HG03460 (cell line): ENCODE measurements around the gene PPDPF.
"Not testable (repeated sequence)": the region's sequence is repeated elsewhere in the genome, so short reads cannot be mapped to it uniquely, and the experiment has no call there.

Experiments used
- ATAC-seq: cut with Tn5 transposase; IDR thresholded peaks from one replicate; pipeline ENCODE4 v1.9.1; 2021; ENCODE audit not compliant: unreplicated experiment

Gene PPDPF

DNA sequence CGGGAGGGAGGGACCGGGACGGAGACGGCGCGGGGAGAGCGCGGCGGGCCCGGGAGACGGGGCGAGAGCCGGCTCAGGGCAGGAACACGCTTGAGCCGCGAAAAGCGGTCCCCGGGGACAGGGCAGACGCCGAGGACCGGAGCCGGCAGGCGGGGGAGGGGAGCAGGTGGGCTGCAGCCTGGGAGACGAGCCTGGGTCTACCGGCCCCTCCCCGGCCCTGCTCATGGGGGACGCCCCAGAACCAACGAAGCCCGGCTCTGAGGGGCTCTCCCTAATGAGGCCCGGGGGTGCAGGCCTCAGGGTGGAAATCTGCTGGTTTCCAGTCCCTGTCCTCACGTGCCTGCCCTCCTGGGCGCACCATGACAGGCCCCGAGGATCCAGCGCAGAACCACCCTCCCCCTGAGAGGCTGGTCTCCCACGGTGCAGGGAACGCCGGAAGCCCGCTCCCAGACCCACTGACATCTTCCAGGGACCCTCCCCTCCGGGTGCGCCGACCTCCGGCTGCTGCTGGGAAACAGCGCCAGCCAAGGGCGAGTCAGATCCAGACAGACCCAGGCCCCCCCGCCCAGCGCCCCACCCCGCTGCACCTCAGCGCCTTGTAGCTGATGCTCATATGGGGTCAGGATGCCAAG is 21.1 kb upstream of the PPDPF start:
- no peak for ATAC-seq

DNA sequence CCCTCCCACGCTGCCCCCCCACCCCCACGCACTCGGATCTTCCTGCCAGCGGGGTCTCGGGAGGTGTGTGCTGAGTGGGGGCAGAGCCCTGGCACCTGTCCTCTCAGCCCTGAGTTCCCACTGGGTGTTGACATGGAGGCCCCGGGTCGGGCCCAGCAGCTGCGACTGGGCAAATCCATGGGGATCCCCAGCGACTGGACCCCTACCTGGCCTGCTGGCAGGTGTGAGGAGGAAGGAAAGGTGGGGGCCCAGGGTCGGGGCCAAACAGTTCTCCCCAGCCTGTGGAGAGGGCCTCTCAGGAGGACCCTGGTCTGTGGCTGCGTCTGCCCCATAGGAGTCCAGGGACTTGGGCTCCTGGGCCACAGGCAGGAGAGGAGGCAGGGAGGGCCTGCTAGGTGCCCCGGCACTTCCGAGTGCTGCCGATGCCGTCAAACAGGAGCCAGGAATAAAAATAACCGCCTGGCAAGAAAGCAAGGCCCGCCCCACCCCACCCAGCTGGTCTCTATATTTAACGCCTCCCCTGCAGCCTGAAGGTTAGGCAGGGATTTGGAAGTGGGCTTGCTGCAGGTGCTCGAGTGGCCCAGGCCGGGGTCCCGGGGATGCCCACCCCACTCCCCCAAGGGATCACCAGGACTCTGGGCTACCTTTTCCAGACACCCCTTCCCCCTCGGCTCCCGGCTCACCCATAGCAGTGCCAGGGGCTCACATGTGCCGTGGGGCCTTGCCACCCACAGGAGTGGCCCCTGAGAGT is 20.2 kb upstream of the PPDPF start:
- no peak for ATAC-seq

DNA sequence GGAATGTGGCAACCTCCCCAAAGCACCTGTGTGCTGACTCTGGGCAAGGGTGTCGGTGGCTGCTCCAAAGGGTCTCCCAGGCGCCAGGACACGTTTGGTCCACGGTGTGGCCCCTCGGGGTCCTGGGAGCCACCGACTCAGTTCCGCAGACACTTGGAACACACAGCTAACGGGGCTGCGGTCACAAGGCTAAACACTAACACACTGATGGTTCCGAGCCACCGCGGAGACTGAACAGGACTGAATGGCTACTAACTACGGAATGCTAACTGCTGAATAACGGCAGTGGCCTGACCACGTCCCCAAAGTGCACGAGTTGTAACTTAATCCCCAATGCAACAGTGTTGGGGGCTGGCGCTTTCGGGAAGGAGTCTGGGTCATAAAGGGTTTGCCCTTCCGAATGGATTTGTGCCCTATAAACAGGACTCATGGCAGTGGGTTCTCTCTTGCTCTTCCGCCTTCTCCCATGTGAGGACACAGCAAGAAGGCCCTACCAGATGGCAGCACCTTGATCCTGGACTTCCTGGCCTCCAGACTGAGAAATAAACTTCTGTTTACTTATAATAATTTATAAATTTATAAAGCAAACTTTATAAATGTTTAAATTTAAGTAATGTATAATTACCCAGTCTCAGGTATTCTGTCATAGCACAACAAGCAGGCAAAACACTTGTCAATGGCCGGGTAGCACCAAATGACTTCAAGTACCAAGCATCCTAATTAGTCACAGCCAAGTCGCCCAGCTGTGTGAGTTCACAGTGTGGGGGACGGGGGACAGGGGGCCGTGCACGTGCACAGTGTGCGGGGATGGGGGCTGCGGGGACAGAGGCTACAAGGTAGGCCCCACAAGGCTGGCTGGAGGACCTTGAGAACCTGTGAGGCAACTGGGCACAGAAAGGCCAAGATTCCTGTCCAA is 19.4 kb upstream of the PPDPF start:
- ATAC-seq: no peak

DNA sequence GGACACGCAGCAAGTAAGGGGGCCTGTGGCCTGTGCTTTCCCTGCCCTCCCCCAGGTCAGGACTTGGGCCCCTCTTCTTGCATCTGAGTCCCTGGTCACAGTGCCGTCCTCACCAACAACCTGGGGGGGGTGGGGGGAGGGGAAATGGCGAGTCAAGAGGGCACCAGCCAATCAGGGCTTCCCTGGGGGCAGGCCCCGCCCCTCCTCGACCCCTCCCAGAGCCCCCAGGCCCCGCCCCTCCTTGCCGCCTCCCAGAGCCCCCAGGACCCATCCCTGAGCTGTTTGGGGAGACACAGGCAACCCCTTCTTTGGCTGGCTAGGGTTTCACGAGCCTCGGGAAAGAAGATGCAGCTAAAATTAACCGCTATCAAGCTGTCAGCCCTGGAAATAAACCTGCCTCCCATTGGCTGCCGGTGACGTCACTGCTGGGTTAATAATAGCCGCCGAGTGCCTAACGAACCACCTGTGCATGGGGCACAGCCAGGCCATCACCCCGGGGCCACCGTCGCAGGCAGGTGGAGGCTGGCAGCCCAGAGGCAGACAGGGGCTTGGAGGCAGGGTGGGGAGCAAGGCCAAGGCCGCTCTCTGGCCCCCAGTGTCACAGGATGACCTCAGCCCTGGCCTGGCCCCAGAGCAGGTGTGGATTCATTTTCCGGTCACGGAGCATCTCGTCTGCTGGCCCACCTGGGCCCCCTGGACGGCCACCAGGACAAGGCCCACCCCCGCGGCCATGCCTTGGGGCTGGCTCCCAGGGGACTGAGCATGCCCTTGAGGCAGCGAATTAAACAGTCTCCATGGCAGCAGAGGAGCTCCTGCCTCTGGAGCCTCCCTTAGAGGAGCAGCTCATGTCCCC is 18.5 kb upstream of the PPDPF start:
- ATAC-seq: no peak

DNA sequence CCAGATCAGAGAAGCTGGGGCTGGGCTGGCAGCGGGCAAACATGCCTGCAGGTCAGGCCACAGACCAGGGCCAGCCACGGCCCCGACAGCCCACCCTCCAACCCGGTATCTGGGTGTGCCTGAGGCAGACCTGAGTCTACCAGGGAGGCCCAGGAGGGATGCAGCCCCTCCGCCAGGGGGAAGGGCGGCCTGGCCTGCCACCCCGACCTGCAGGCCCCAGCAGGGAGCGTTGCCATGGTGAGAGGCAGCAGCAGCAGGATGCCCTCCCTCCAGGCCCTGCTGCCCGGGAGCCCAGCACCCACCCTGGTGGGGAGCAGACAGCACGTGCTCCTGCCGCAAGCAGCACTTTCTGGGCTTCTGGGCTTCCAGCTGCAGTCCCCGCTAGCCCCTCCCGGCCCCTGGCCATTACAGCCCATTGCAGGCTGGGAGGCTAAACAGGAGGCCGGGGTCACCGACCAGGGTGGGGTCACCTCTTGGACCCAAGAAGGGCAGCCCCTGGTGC is 17.8 kb upstream of the PPDPF start:
- no peak for ATAC-seq

DNA sequence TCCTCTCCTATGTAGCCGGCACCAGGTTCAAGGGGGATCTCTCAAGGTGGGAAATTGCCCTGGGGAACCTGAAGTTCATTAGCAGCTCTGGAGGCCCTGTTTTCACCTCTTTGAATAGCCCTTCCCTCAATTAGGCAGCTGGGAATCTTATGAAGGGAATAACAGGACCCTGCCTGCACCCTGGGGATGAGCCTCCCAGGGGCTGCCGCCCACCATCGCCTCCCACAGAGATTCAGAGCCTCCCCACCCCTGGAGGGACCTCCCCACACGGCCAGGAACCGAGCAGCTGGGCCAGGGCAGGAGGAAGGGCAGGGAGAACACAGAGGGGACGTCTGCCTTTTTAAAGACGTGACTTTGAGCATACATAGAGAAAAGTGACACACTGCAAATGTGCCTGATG is 17.0 kb upstream of the PPDPF start:
- no peak for ATAC-seq

DNA sequence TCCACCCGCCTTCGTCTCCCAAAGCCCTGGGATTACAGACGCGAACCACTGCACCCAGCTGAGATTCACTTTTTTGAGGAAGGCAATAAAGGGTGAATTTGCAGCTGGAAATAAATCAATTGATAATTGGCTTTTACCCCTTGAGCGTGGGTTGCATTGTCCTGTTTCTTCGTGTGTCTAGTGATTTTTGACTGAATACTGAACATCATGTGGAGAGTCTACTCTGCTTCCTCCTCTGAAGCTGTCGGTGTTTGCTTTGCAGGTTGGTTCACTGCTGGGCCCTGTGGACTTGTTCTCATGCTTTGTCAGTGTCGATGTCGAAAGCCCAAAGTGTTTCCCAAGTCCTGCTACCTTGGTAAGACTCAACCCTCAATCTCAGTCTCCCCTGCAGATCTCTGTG is 15.9 kb upstream of the PPDPF start:
- no peak for ATAC-seq

DNA sequence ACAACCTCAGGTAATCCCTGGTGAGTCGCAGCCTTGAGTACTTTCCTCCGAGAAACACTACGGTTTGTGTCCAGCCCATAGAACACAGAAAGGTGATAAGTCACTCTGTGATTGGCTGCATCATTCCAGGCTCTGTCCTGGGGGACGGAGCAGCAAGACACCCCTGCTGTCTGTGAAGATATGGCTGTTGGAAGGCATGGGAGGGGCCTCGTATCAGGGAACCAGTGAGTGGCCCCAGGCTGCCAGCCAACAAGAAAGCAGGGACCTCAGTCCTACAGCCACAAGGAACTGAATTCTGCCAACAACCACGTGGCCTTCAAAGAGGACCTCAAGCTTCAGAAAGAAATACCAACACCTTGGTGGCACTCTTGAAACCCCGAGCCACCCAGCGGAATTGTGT is 15.3 kb upstream of the PPDPF start:
- no peak for ATAC-seq

DNA sequence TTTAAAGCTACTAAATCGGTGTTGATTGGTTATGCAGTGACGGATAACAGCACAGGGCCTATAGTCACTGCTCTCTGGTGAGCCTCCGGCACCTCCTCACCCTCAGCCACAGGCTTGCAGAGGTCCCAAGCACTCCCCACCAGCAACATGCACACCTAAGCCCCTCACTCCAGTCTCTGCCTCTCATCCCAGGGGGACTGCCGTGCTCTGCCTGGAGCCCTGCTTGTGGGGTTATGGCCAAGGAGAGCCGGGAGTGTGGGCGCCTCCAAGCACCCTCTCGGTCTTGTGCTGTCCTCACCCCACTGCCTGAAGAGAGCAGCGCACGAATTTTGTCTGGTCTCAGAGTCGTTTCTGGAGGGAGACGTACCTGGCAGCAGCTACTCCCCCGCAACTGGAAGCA is 14.8 kb upstream of the PPDPF start:
- no peak for ATAC-seq

DNA sequence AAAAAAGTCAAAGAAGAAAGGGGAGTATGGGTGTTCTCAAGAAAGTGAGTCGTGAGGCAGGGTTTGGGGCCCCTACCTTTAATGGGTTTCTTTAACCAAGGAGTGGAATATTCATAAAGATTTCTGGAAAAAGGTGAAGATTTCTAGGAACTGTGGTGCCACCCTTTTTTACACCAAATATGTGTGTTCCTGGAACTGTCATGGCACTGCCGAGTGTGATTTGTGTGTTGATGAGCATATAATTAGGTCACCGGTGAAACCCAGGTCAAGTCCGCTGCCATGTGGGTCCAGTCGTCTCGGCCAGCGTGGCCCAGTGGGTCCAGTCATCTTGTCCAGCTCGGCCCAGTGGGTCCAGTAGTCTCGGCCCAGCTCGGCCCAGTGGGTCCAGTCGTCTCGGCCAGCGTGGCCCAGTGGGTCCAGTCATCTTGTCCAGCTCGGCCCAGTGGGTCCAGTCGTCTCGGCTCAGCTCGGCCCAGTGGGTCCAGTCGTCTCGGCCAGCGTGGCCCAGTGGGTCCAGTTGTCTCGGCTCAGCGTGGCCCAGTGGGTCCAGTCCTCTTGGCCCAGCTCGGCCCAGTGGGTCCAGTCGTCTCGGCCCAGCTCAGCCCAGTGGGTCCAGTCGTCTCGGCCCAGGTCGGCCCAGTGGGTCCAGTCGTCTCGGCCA is 13.4 kb upstream of the PPDPF start:
- no peak for ATAC-seq

DNA sequence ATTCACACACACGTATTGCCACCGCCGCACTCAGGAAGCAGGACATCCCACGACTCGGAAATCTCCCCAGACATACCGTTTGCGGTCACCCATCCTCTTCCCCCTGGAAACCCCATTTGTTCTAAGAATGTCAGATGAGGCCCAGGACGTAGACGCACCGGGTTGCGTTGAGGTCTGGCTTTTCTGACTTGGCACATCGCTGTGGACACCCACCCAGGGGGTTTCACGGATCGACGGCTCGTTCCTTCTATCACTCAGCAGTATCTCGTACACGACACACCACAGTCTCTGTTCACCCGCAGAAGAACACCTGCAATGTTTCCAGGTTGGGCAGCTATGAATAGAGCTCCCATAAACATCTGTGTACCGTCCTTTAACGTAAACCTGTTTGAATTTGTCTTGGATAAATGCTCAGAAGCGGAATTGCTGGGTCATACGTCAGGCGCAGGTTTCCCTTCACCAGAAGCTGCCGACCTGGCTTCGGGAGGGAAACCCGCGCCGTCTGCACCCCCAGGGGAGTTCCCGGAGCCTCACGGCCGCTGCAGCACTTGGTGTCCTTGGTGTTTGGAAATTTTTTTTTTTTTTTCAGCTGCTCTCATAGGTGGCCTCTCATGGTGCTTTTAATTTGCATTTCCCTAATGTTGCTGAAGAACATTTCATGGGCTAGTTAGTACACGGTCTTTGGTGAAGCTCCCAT is 12.3 kb upstream of the PPDPF start:
- no peak for ATAC-seq

DNA sequence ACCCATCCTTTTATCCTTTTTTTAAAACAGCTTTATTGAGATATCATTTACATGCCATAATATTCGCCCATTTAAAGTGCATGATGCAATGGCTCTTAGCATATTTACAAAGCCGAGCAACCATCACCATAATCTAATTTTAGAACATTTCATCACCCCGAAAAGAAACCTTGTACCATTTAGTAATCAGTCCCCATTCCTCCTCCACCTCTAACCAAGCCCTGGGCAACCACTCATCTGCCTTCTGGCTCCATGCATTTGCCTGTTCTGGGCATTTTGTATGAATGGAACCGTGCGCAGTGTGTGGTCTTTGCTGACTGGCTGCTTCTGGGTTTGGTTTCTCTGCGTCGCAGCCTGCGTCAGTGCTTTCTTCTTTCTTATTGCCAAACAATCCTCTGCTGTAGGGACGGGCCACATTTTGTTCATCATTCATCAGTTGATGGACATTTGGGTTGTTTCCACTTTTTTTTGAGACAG is 11.4 kb upstream of the PPDPF start:
- ATAC-seq: no peak

DNA sequence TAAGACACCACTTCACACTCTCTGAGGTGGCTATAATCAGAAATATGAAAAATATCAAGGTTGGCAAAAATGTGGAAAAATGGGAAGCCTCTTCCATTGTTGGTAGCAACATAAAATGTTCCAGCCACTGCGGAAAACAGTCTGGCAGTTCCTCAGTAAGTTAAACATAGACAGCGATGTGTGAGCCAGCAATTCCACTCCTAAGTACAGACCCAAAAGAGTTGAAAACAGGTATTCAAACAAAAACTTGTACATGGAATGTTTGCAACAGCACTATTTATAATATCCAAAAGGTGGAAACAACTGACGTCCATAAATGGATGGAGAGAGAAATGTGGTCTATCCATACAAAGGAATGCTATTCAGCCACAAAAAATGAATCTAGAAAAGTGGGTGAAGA is 7.4 kb upstream of the PPDPF start:
- no peak for ATAC-seq

DNA sequence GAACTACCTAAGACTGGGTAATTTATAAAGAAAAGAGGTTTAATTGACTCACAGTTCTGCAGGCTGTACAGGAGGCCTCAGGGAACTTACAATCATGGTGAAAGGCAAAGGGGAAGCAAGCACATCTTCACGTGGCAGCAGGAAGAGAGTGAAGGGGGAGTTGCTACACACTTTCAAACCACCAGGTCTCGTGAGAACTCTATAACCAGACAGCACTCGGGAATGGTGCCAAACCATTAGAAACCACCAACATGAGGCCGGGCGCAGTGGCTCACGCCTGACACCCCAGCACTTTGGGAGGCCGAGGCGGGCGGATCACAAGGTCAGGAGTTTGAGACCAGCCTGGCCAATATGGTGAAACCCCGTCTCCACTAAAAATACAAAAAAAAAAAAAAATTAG is 6.0 kb upstream of the PPDPF start:
- ATAC-seq: not testable (repeated sequence)

DNA sequence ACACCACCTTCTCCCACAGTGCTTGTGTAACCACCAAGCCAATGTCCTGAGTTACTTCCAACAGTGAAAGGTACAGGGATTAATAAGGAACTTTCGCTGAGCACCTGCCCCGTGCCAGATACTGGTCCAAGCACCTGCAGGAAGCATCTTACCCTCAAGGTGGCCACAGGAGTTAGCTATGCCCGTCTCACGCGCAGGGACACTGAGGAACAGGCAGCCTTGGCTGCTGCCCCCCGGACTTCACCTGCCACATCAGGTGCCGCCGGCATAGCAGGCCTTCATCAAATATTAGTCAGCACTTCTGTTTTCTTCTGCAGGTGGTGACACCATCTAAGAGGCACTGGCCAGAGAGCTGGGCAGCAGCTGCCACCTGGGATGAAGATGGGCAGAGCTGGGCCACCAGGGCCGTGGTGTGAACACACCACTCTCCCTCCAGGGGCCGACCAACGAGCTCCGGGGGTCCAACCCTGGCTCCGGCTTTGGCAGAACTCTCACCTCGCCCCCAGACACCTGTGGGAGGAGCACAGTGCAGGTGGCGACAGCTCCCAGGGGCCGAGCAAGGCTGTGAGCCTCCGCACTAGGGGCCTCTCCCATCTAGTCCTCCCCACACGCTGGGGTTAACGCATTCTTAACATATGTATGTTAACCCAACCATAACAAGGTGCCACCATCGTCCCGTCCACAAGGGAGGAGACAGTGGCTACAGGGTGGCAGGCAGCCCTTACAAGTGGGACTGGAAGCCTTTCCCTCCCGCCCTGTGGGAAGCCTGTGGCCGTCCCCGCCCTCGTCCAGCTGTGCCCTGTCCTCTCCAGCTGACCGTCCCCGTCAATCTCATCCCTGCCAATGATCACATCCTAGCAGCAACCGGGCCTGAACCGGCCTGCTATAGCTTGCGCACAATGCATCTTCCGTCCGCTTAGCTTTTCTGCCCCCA is 2.9 kb upstream of the PPDPF start:
- ATAC-seq: no peak

DNA sequence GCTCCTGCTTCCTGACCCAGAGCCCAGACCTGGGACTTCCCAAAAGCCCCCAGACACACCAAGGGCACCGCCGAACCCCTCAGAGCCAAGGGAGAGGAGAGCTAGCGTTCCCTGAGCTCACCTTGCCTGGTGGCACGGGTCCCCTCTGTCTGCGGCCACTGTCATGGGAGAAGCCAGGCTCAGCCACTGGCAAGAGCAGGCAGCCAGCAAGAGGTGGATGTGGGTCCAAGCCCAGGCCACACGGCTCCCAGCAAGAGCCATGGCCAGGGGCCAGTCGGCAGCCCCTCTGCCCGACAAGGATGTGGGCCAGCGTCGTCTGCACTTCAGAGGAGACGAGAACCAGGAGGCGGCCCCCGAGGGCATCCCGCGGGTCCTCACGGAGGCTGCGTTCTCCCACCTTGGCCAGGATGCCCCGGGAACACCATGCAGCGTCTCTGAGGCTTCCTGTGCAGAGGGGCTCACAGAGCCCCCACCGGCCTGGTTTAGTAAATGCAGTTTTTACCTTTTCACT is 2.2 kb upstream of the PPDPF start:
- ATAC-seq: no peak

DNA sequence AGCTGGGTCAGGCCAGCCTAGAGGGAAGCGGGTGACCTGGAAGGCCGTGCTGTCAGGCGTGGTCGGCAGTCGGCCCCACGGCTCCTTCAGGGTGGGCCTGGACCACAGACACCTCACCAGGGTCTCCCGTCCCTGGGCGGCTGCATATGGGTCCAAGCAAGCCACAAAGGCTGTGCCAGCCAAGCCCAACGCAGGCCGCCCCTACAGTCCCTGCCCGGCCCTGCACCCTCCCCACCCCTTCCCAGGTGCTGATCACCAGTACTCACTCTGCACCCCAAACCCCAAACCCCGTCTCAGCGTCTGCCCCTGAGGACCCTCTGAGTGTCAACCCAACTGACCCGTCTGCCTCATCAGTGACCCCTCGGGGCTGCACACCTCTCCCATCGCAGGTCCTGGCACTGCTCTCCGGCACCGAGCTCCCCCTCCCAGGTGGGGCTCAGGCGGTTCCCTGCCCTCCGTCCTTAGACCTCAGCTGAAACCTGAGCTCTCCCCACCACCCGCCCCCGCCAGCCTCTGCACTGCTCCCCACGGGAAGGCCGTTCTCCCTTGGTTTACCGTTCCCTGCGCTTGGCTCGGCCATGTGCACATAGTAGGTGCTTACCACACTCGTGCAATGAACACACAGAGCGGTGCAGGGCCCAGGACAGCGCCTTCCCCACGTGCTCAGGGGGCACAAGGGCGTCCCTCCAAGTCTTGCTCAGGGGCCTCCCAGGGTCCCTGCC is 1.5 kb upstream of the PPDPF start:
- ATAC-seq: no peak
